A204.1 (cell line): Measurements from ENCODE around the gene DPP3.
"Not testable (repeated sequence)": the region's sequence is repeated elsewhere in the genome, so short reads cannot be mapped to it uniquely, and the experiment has no call there.

Source experiments
- FAIRE-seq: peaks from 2 replicates; lab custom pipeline; 2012; peaks lifted over from hg19 to GRCh38; lab: Jason Lieb, UNC

Gene DPP3, protein sequence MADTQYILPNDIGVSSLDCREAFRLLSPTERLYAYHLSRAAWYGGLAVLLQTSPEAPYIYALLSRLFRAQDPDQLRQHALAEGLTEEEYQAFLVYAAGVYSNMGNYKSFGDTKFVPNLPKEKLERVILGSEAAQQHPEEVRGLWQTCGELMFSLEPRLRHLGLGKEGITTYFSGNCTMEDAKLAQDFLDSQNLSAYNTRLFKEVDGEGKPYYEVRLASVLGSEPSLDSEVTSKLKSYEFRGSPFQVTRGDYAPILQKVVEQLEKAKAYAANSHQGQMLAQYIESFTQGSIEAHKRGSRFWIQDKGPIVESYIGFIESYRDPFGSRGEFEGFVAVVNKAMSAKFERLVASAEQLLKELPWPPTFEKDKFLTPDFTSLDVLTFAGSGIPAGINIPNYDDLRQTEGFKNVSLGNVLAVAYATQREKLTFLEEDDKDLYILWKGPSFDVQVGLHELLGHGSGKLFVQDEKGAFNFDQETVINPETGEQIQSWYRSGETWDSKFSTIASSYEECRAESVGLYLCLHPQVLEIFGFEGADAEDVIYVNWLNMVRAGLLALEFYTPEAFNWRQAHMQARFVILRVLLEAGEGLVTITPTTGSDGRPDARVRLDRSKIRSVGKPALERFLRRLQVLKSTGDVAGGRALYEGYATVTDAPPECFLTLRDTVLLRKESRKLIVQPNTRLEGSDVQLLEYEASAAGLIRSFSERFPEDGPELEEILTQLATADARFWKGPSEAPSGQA

GRCh38 chr11:66480117-66480938, at the start of gene DPP3:
DPP3 (plus strand) TSS chr11:66480434; CDS start chr11:66482201, 1,767 bp downstream.
- peak; percentile 75 for FAIRE-seq

- FAIRE-seq = not testable (repeated sequence)
Measured at GRCh38 chr11:66431287-66431686, 48.9 kb upstream of the DPP3 start.

- not testable (repeated sequence) for FAIRE-seq
Measured at GRCh38 chr11:66431871-66432329, 48.3 kb upstream of the DPP3 start.

DNA sequence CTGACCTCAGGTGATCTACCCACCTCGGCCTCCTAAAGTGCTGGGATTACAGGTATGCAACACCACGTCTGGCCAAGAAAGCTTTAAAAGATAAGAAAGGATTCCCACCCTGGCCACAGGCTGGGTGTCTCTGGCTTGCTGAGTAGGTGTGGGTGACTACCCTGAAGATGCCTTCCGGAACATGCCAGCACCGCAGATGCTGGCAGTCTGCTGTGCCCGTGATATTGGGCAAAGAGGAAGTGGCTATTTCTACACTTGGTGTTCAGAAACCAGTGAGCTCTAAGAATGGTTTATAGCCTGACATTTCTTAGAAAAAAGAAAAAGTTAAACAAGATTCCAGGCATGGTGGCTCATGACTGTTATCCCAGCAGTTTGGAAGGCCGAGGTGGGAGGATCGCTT, 47.6 kb upstream of the DPP3 start:
- no peak for FAIRE-seq

GRCh38 chr11:66437979-66438503, 42.2 kb upstream of the DPP3 start:
- FAIRE-seq = no peak

GRCh38 chr11:66438504-66439466, 41.4 kb upstream of the DPP3 start, which contains the start of gene MRPL11:
MRPL11 (minus strand) TSS chr11:66438848; CDS start chr11:66438754, 94 bp downstream.
- peak; percentile 94 for FAIRE-seq

DNA sequence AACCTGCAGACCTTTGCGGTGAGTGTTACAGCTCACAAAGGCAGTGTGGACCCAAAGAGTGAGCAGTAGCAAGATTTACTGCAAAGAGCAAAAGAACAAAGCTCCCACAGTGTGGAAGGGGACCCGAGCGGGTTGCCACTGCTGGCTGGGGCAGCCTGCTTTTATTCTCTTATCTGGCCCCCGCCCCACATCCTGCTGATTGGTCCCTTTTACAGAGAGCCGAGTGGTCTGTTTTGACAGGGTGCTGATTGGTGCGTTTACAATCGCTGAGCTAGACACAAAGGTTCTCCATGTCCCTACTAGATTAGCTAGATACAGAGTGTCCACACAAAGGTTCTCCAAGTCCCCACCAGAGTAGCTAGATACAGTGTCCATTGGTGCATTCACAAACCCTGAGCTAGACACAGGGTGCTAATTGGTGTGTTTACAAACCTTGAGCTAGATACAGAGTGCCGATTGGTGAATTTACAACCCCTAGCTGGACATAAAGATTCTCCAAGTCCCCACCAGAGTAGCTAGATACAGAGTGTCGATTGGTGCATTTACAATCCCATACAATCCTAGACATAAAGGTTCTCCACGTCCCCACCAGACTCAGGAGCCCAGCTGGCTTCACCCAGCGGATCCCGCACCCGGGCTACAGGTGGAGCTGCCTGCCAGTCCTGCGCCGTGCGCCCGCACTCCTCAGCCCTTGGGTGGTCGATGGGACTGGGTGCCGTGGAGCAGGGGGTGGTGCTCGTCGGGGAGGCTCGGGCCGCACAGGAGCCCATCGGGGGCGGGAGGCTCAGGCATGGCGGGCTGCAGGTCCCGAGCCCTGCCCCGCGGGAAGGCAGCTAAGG, 39.9 kb upstream of the DPP3 start:
- FAIRE-seq = not testable (repeated sequence)

- not testable (repeated sequence) for FAIRE-seq
Measured at GRCh38 chr11:66440940-66441282, 39.3 kb upstream of the DPP3 start.

- FAIRE-seq = no peak
Measured at GRCh38 chr11:66443602-66444001, 36.6 kb upstream of the DPP3 start.

- no peak for FAIRE-seq
Measured at GRCh38 chr11:66447012-66447411, 33.2 kb upstream of the DPP3 start.

- no peak for FAIRE-seq
Measured at GRCh38 chr11:66448523-66448922, 31.7 kb upstream of the DPP3 start.

- no peak for FAIRE-seq
Measured at GRCh38 chr11:66450560-66450959, 29.7 kb upstream of the DPP3 start.

- no peak for FAIRE-seq
Measured at GRCh38 chr11:66451663-66452062, 28.6 kb upstream of the DPP3 start.

- no peak for FAIRE-seq
Measured at GRCh38 chr11:66454247-66454646, 26.0 kb upstream of the DPP3 start.

GRCh38 chr11:66454828-66455227, 25.4 kb upstream of the DPP3 start:
- no peak for FAIRE-seq

GRCh38 chr11:66457826-66458225, 22.4 kb upstream of the DPP3 start:
- no peak for FAIRE-seq

GRCh38 chr11:66459138-66459778, 21.0 kb upstream of the DPP3 start:
- FAIRE-seq = no peak

- no peak for FAIRE-seq
Measured at GRCh38 chr11:66462010-66462409, 18.2 kb upstream of the DPP3 start.

- no peak for FAIRE-seq
Measured at GRCh38 chr11:66462911-66463310, 17.3 kb upstream of the DPP3 start.

DNA sequence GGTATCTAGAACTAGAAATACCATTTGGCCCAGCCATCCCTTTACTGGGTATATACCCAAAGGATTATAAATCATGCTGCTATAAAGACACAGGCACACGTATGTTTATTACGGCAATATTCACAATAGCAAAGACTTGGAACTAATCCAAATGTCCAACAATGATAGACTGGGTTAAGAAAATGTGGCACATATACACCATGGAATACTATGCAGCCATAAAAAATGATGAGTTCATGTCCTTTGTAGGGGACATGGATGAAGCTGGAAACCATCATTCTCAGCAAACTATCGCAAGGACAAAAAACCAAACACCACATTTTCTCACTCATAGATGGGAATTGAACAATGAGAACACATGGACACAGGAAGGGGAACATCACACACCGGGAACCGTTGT, 16.1 kb upstream of the DPP3 start:
- FAIRE-seq = not testable (repeated sequence)
